Smooth muscle cell (in vitro differentiated cells): Measurements from ENCODE around the gene LRRC34. TPM values are rescaled to one million over a fixed set of nuclear protein-coding genes. Genes with fewer than 3 reads are reported as not detected.

Experiments used
- DNase-seq: peaks from one replicate; lab custom pipeline; 2025; ENCODE audit not compliant: unreplicated experiment; lab: John Stamatoyannopoulos, UW
- H2AFZ ChIP-seq: fragments of 200-600 bp; sonication (generic); 2 replicates; pipeline ENCODE4 v1.6.0; 2016; ENCODE audit warnings: antibody characterized with exemption, low read depth, mild to moderate bottlenecking
- H3F3A ChIP-seq: fragments of 200-600 bp; sonication (generic); 2 replicates; pipeline ENCODE4 v1.6.0; 2017; ENCODE audit warnings: antibody characterized with exemption, low read depth
- H3K27ac ChIP-seq: fragments of 200-600 bp; sonication (generic); 2 replicates; pipeline ENCODE4 v1.5.1; 2016; ENCODE audit warnings: low read depth, mild to moderate bottlenecking
- H3K27me3 ChIP-seq: fragments of 200-600 bp; sonication (generic); 2 replicates; pipeline ENCODE4 v1.6.1; 2016; ENCODE audit warnings: low read depth, mild to moderate bottlenecking
- H3K36me3 ChIP-seq: fragments of 200-600 bp; sonication (generic); 2 replicates; pipeline ENCODE4 v1.5.1; 2016; ENCODE audit warnings: low read depth
- H3K4me1 ChIP-seq: fragments of 200-600 bp; sonication (generic); 2 replicates; pipeline ENCODE4 v1.5.1; 2016; ENCODE audit warnings: low read depth
- H3K4me2 ChIP-seq: fragments of 200-600 bp; sonication (generic); 2 replicates; pipeline ENCODE4 v1.6.0; 2016; ENCODE audit warnings: mild to moderate bottlenecking
- H3K4me3 ChIP-seq: fragments of 200-600 bp; sonication (generic); 2 replicates; pipeline ENCODE4 v1.5.1; 2016; ENCODE audit warnings: mild to moderate bottlenecking
- H3K79me2 ChIP-seq: fragments of 200-600 bp; sonication (generic); 2 replicates; pipeline ENCODE4 v1.6.0; 2016; ENCODE audit warnings: low read depth, mild to moderate bottlenecking
- H3K9ac ChIP-seq: fragments of 200-600 bp; sonication (generic); 2 replicates; pipeline ENCODE4 v1.6.0; 2016; ENCODE audit warnings: low read depth
- H3K9me3 ChIP-seq: fragments of 200-600 bp; sonication (generic); replicated peaks from 2 replicates; pipeline ENCODE4 v1.5.1; 2016; ENCODE audit warnings: low read depth
- H4K20me1 ChIP-seq: fragments of 200-600 bp; sonication (generic); 2 replicates; pipeline ENCODE4 v1.6.0; 2016; ENCODE audit warnings: low read depth
- CTCF ChIP-seq: fragments of 200-600 bp; sonication (generic); IDR thresholded peaks from 2 replicates; pipeline ENCODE4 v1.5.1; 2017; ENCODE audit warnings: borderline replicate concordance, mild to moderate bottlenecking, antibody characterized with exemption; ENCODE audit not compliant: insufficient read depth, poor library complexity, severe bottlenecking
- WGBS: methylation state at CpG from one replicate; pipeline ENCODE4 v1.1.7; 2016; ENCODE audit warnings: low lambda C conversion rate; 5-methylcytosine and 5-hydroxymethylcytosine counted together
- polyA plus RNA-seq: library from polyadenylated mRNA; unstranded; fragments of >200 nt; fragmentation: Nextera tagmentation; extraction: Ambion mirVana; gene quantifications from 2 replicates; pipeline ENCODE4 v1.2.1, GENCODE V29; 2016
- total RNA-seq: library from RNA; depleted of rRNA; stranded (reverse); fragments of >200 nt; gene quantifications from 2 replicates; pipeline ENCODE4 v1.2.3, GENCODE V29; 2014

Gene LRRC34
- total and polyA plus RNA-seq, 2 experiments from 2014 or later: 1.8 to 2.5 TPM

DNA sequence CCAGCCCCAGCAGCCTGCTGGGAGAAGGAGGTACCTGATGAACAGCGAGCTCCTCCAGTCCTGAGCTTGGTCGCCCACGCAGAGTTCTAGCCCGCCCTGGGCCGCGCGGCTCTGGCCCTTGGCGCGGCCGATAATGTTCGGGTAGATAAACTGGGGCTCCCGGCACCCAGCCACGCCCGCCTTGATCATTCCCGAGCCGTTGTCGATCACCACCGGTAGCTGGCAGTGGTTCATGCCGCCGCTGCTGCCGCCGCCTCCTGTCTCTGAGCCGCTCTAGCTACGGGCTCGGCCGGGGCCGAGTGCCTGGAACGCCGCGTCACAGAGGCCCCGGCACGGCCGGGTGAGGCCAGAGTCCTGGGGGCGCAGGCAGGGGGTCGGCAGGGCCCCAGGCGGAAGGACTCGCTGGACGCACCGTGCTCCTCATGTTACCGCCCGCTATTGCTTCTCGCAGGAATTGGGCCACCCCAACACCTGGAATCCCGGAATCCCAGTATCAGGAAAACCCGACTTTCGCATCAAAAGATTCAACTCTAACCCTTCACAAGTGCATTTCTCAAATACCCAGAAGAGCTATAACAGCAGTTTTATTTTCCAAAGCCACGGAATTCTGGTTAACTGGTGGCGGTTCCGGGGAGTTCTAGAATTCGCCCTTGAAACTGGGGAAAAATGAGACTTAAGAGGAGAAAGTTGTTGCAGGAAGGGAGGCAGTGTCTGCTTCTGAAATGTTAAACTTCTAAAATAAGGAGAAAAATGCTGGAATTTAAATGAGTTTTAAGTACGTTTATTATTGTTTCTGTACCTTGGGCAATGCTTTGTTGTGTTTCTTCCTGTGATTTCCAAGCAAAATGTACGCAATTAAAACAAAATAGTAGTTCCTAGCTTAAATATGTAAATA is 43.2 kb downstream of the LRRC34 start, which contains the start of gene ACTRT3:
Gene ACTRT3 (minus strand): TSS at position 275 of the 895 bp plus-strand sequence. CDS start 41 bp downstream, at position 234.
- peak within 1 kb of the TSS; percentile 90 for H3K4me3 ChIP-seq
- no peak for TF ChIP-seq CTCF
- H3K27ac ChIP-seq: peak within 1 kb of the TSS; percentile 65
- peaks cover 7% of the 10 kb centered on the region for H4K20me1 ChIP-seq
- H3K4me2 ChIP-seq: peak within 1 kb of the TSS; percentile 97
- H3K4me1 ChIP-seq: peaks cover 7% of the 10 kb centered on the region
- peak; percentile 25 for DNase-seq
- peaks cover 10% of the 10 kb centered on the region for H3K79me2 ChIP-seq
- WGBS: 1% methylated on average over 49 of the region's 51 CpGs
- H2AFZ ChIP-seq: peak within 1 kb of the TSS; percentile 92
- H3K36me3 ChIP-seq: no peaks in the 10 kb centered on the region
- no peaks in the 10 kb centered on the region for H3K9me3 ChIP-seq
- no peaks in the 10 kb centered on the region for H3K27me3 ChIP-seq
- peaks cover 33% of the 10 kb centered on the region for H3F3A ChIP-seq
- H3K9ac ChIP-seq: peak within 1 kb of the TSS; percentile 79

DNA sequence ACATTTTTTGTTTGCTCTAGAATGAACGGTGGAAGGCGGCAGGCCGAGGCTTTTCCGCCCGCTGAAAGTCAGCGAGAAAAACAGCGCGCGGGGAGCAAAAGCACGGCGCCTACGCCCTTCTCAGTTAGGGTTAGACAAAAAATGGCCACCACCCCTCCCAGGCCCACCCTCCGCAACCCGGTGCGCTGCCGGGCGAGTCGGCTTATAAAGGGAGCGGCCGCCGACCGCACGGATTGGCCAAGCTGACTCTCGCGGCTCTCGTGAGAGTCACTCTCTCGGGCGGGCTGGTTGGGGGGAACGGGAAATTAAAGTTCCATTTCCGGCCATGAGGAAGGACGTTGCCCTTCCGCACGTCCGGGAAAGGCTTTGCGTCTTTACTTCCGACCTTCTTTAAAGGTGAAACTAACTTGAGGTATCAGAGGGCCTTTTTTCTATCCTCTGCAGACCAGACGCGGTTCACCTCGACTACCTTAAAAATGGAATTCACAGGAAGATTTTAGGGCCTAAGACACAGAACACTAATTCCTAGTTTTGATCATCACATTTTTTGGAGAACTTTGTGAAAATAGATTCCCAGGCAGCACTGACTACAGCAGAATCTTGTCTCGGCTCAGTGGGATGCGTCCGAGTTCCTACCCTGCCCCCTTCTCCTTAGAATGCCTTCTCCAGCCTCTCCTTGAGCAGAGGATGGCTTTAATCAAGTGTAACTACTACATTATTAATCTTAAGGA is 47.7 kb downstream of the LRRC34 start, which contains the start of gene TERC:
Gene TERC (minus strand): TSS at position 179 of the 731 bp plus-strand sequence.
- H3K36me3 ChIP-seq: no peaks in the 10 kb centered on the region
- no peaks in the 10 kb centered on the region for H3K27me3 ChIP-seq
- TF ChIP-seq CTCF: no peak
- H2AFZ ChIP-seq: peak within 1 kb of the TSS; percentile 76
- H3K9ac ChIP-seq: peak within 1 kb of the TSS; percentile 74
- peaks cover 23% of the 10 kb centered on the region for H3F3A ChIP-seq
- H3K9me3 ChIP-seq: no peaks in the 10 kb centered on the region
- peak within 1 kb of the TSS; percentile 87 for H3K4me2 ChIP-seq
- H3K4me1 ChIP-seq: no peaks in the 10 kb centered on the region
- peak; percentile 7 for DNase-seq
- H3K4me3 ChIP-seq: peak within 1 kb of the TSS; percentile 62
- no peaks in the 10 kb centered on the region for H3K79me2 ChIP-seq
- WGBS: 14% methylated on average over 42 of the region's 42 CpGs
- H3K27ac ChIP-seq: peak within 1 kb of the TSS; percentile 62
- H4K20me1 ChIP-seq: no peaks in the 10 kb centered on the region

GRCh38 chr3:169764312-169764881 is 48.3 kb downstream of the LRRC34 start:
- no peaks in the 10 kb centered on the region for H3K79me2 ChIP-seq
- 15% methylated on average over 35 of the region's 46 CpGs for WGBS
- no peaks in the 10 kb centered on the region for H3K27me3 ChIP-seq

More at GRCh38 chr3:169764312-169764881, 48.3 kb downstream of the LRRC34 start:
- Histone ChIP-seq H3K4me2 (peak overlapping the region; percentile 87), H3K4me3 (peak overlapping the region; percentile 62), H3K4me1 (no peaks in the 10 kb centered on the region), H3K27ac (peak overlapping the region; percentile 62), H3K36me3 (no peaks in the 10 kb centered on the region), H3F3A (peaks cover 18% of the 10 kb centered on the region), H3K9me3 (no peaks in the 10 kb centered on the region), H3K9ac (peak overlapping the region; percentile 74), H2AFZ (peak overlapping the region; percentile 76), H4K20me1 (no peaks in the 10 kb centered on the region)
- TF ChIP-seq CTCF: no peak
- no peak for DNase-seq
